GM19193 (cell line): ENCODE measurements around the gene MCHR1.

Source experiments
- POLR2A ChIP-seq: IDR thresholded peaks from 4 replicates; pipeline ENCODE4 v1.6.1; 2011; ENCODE audit not compliant: insufficient read depth, insufficient read length; ENCODE audit errors: extremely low read depth

MCHR1 gene

GRCh38 chr22:40705918-40706682, 26.8 kb downstream of the MCHR1 start:
- no peak for TF ChIP-seq POLR2A

GRCh38 chr22:40707154-40707553, 27.9 kb downstream of the MCHR1 start:
- no peak for TF ChIP-seq POLR2A

- no peak for TF ChIP-seq POLR2A
These were observed 28.9 kb downstream of the MCHR1 start for GRCh38 chr22:40708177-40708576.

DNA sequence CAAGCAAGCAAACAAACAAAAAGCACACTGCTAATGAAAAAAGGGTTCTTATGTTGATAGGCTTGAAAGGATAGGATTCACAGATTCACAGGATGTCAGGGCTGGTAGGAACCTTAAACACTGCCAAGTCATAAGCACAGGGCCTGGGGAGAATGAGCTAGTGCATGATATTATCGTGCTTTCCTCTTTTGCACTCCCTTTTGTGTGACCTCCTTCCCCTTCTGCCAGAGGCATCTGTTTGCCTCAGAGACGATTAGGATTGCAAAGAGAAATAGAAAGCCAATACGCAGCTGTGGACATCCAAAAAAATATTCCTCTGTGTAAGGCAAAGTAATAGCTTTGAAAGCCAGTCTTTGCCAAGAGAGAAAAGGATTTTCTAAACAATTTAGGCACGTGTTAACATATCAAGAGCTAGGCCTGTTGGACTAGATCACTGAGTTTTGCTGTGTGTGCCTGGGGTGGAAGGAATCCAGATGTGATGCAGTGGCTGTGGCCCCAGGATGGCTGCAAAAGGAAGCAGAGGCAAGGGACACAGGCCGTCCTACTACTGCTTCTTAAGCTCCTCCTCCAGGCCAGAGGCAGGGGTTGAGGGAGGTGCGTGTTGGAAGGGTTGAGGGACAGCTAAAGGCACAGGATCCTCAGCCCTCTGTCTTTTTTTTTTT, 30.6 kb downstream of the MCHR1 start:
- no peak for TF ChIP-seq POLR2A

GRCh38 chr22:40712311-40712710, 33.0 kb downstream of the MCHR1 start:
- TF ChIP-seq POLR2A: no peak

- no peak for TF ChIP-seq POLR2A
These were observed 35.4 kb downstream of the MCHR1 start for GRCh38 chr22:40714499-40715337.

GRCh38 chr22:40716116-40716515, 36.8 kb downstream of the MCHR1 start:
- no peak for TF ChIP-seq POLR2A

GRCh38 chr22:40718250-40719204, 39.2 kb downstream of the MCHR1 start:
- TF ChIP-seq POLR2A: no peak

DNA sequence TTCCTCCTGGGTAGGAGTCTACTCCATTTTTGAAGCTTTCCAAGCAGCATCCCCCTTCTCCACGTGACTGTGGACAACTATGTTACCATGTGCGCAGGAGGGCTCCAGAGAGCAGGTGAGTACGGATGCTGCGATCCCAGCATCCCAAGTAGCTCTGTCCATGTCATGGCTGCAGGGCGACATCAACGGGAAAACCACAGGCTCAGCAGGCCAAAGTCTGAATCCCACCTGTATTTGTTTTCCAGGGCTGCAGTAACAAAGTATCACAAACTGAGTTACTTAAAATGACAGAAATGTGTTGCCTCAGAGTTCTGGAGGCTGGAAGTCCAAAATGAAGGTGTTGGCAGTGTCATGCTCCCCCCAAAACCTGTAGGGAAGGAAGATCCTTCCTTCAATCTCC, 40.3 kb downstream of the MCHR1 start:
- TF ChIP-seq POLR2A: no peak

DNA sequence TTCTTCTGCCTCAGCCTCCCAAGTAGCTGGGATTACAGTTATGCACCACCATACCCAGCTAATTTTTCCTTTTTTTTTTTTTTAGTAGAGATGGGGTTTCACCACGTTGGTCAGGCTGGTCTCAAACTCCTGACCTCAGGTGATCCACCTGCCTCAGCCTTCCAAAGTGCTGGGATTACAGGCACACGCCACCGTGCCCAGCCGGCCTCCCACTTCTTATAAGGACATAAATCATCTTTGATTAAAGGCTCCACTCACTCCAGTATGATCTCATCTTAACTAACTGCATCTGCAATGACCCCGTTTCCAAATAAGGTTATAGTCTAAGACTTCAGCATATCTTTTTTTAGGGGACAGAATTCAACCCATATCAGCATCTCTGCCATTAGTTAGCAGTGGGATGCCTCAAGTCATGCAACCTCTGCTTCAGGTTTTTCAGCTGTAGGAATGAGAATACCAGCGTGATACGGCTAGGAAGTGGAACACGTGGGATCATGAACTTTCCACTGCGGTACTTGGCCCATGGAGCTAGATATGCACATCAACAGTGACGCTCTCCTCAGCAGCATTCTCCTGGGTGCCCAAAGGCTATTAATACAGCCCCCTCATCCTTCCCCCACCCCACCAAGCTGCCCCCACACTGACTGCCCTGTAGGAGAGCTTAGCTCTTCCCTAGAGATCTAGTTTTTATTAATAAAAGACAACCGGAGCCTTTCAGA, 41.4 kb downstream of the MCHR1 start:
- TF ChIP-seq POLR2A: no peak

GRCh38 chr22:40721266-40721665, 42.0 kb downstream of the MCHR1 start:
- TF ChIP-seq POLR2A: no peak

DNA sequence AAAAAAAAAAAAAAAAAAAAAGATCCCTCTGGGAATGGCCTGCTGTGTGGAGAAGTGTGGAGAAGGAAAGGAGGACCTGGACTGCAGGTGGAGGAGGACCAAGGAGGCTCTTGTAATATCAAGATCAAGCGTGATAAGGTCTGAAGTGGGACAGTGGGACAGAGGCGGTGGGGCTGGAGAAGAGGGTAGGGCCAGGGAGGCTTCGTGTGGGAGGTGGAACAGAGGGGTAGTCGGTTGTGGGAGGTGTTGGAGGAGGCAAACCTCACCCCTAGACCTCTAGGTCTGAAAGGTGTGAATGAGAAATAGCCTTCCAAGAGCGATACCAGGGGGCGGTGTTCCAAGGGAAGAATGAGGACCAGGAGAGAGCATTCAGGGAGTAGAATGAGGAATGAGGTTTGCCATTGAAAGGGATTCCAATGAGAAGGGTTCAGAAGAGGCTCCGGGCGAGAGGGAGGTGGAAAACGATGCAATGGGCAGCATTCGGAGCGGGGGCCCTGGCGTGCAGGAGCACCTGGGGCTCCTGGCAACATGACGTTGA, 44.2 kb downstream of the MCHR1 start:
- TF ChIP-seq POLR2A: no peak

DNA sequence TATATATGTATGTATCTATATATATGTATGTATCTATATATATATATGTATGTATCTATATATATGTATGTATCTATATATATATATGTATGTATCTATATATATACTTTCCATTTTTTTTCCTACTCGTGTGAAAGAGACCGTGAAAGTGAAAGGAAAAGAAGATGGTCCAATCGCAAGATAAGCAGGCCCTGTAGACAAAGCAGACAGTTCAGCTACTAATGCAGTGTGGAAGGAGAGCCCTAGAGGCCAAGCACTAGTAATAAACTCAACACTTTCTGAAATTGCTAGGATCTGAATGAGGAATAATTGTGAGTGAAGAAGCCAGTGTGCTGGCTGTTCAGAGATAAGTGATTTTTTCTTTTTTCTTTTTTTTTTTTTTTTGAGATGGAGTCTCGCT, 47.2 kb downstream of the MCHR1 start:
- no peak for TF ChIP-seq POLR2A
